Activated T-cell treated with anti-CD3 and anti-CD28 coated beads, Interleukin-2, amount 50 U/mL, for 1 hour (primary cell): ENCODE data around the gene TFAP2E.
A peak's percentile ranks its signal among the peaks of the same experiment; 100 is the strongest.
"Not testable (repeated sequence)": the region's sequence is repeated elsewhere in the genome, so short reads cannot be mapped to it uniquely, and the experiment has no call there.

Experiments
- DNase-seq: peaks from one replicate; pipeline ENCODE4 v3.0.0-alpha.2; 2020

Gene TFAP2E

GRCh38 chr1:35574655-35575415, 1.7 kb downstream of the TFAP2E start:
- no peak for DNase-seq

GRCh38 chr1:35575416-35575958, 2.4 kb downstream of the TFAP2E start:
- DNase-seq = no peak

- no peak for DNase-seq
Observed at GRCh38 chr1:35576061-35576765, 3.1 kb downstream of the TFAP2E start.

DNA sequence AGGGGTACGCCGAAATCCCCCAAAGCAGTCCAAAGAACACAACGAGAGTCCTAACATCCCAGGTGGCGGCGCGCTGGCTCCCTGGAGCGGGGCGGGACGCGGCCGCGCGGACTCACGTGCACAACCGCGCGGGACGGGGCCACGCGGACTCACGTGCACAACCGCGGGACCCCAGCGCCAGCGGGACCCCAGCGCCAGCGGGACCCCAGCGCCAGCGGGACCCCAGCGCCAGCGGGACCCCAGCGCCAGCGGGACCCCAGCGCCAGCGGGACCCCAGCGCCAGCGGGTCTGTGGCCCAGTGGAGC, 3.6 kb downstream of the TFAP2E start:
- not testable (repeated sequence) for DNase-seq

DNA sequence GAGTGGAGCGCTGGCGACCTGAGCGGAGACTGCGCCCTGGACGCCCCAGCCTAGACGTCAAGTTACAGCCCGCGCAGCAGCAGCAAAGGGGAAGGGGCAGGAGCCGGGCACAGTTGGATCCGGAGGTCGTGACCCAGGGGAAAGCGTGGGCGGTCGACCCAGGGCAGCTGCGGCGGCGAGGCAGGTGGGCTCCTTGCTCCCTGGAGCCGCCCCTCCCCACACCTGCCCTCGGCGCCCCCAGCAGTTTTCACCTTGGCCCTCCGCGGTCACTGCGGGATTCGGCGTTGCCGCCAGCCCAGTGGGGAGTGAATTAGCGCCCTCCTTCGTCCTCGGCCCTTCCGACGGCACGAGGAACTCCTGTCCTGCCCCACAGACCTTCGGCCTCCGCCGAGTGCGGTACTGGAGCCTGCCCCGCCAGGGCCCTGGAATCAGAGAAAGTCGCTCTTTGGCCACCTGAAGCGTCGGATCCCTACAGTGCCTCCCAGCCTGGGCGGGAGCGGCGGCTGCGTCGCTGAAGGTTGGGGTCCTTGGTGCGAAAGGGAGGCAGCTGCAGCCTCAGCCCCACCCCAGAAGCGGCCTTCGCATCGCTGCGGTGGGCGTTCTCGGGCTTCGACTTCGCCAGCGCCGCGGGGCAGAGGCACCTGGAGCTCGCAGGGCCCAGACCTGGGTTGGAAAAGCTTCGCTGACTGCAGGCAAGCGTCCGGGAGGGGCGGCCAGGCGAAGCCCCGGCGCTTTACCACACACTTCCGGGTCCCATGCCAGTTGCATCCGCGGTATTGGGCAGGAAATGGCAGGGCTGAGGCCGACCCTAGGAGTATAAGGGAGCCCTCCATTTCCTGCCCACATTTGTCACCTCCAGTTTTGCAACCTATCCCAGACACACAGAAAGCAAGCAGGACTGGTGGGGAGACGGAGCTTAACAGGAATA, 4.2 kb downstream of the TFAP2E start:
- peak; percentile 57 for DNase-seq

DNA sequence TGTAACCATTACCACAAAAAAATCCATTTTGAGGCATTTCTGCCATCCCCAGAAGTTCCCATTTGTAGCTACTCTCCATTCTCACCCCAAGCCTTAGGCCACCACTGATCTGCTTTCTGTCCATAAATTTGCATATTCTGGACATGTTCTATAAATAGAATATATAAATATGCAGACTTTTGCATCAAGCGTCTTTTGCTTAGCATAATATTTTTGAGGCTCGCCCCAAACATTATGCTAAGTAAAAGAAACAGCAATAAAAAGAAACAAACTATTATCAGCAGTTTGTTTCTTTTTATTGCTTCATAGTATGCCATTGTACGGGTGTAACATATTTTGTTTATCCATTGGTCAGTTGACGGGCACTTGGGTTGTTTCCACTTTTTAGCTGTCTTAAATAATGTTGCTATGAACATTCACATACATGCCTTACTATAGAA, 7.9 kb downstream of the TFAP2E start:
- no peak for DNase-seq

GRCh38 chr1:35581621-35582020, 8.5 kb downstream of the TFAP2E start:
- DNase-seq = not testable (repeated sequence)

- no peak for DNase-seq
Observed at GRCh38 chr1:35585281-35585680, 12.2 kb downstream of the TFAP2E start.

DNA sequence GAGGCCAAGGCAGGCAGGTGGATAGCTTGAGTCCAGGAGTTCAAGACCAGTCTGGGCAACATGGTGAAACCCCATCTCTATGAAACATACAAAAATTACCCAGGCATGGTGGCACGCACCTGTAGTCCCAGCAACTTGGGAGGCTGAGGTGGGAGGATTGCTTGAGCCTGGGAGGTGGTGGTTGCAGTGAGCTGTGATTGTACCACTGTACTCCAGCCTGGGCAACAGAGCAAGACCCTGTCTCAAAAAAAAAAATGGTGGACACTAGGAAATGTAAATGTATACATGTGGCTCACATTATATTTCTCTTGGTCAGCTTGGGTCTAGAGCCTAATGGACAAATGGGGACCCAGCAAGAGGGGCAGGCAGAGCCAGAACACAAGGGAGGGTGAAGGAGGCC, 12.7 kb downstream of the TFAP2E start:
- DNase-seq = not testable (repeated sequence)

DNA sequence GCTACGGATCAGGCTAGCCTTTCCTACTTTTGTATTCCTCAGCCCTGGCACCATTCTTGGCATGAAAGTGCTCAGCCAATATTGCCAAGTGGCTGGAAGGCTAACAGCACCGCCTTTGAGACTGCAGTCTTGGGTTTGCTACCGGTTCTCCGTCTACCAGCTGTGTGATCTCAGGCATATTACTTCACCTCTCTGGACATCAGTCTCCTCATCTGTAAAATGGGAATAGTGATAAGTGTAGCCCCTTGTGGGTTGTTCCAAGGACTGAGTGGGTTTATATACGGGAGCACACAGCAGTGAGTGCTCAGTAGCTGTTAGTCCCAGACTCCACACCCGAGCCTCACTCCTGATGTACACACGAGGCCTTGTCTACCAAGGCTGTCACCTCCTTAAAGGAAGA, 13.7 kb downstream of the TFAP2E start:
- no peak for DNase-seq

- no peak for DNase-seq
Observed at GRCh38 chr1:35587736-35588135, 14.6 kb downstream of the TFAP2E start.

DNA sequence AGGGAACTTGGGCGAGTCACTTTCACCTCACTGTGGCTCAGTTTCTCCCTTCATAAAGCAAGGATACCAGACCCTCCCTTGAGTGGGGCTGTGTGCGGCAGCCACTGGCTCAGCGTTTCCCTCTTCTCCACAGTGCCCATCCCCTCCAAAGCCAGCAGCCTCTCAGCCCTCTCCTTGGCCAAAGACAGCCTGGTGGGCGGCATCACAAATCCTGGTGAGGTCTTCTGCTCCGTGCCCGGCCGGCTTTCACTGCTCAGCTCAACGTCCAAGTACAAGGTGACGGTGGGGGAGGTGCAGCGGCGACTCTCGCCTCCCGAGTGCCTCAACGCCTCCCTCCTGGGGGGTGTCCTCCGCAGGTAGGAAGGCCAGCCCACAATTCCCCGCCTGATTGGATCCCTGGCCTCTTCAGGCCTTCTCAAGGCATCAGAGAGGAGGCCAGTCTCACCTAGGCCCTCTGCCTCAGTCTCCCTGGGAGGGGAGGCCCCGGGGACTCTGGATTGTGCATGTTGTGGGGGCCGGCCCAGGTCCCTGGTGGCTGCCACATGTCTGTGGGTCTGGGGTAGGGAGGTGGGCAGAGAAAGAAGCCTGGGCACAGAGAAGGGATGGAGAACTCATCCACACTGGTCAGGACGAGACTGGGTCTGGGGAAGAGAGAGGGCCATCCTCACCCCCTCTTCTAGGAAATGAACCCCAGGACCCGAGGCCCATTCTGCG, 15.2 kb downstream of the TFAP2E start:
- DNase-seq = no peak

GRCh38 chr1:35589516-35590427, 16.7 kb downstream of the TFAP2E start:
- no peak for DNase-seq

DNA sequence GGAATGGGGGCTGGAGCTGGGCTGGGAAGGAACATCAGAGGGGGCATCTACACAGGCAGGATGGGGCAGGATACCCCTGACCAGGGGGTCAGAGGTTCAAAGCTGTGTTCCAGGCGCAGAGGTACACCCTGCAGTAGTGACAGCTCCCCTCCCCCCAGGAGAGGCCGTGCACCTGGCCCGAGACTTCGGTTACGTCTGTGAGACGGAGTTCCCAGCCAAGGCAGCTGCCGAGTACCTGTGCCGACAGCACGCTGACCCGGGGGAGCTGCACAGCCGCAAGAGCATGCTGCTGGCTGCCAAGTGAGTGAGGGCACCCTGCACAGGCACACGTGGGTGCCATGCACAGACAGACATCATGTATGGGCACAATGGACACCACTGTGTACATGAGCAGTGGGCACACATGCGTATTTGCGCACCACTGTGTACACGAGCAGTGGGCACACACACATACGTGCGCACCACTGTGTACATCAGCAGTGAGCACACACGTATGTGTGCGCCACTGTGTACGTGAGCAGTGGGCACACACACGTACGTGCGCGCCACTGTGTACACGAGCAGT, 17.4 kb downstream of the TFAP2E start:
- DNase-seq = no peak

GRCh38 chr1:35591211-35591610, 18.1 kb downstream of the TFAP2E start:
- DNase-seq = no peak

DNA sequence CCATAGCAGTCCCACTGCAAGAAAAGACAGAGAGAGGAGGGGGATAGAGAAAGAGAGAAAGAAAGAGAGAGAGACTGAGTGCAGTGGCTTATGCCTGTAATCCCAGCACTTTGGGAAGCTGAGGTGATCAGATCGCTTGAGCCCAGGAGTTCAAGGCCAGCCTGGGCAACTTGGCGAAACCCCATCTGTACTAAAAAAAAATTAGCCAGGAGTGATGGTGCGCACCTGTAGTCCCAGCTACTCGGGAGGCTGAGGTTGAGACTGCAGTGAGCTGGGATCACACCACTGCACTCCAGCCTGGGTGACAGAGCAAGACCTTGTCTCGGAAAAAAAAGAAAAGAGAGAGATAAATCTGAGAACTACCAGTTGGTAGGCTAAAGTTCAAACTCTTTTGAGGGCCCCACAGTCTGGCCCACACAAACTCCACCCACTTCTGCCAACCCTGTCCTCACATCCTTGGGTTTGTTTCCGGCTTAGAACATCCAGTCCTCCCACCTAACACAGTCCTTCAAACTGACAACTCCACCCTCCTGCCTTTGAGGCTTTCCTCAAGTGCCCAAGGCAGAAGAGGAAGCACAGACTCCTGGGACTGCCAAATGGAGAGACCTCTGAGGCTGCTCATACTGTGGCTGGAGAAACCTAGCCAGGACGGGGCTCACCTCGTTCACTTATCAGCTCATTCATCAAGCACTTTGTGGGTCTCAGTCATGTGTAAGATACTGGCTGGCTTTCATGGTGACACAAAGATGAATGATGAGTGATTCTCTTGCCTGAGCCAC, 20.1 kb downstream of the TFAP2E start:
- no peak for DNase-seq

- DNase-seq = no peak
Observed at GRCh38 chr1:35594005-35594760, 21.1 kb downstream of the TFAP2E start.

- DNase-seq = no peak
Observed at GRCh38 chr1:35595684-35596083, 22.6 kb downstream of the TFAP2E start.

DNA sequence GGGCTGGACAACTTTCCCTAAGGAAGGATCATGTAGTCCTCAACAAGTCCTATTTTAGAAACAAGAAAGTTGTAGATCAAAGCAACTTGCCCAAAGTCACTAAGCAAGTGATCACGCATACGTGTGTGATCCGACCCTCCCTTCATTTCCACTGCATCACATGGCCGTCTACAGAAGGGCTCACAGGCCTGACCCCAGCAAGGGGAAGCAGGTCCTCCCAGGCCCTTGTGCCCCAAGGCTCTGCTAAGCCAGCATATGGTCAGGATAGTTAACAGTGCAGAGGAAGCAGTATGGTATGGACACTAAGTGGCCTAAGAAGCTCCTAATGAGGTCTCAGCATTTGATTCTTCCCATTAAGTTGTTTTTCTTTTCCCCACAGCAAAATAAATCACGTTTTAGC, 24.8 kb downstream of the TFAP2E start:
- no peak for DNase-seq
